HG03135 (cell line): ENCODE data around the gene EIF4G1.
"Not testable (repeated sequence)": the region's sequence is repeated elsewhere in the genome, so short reads cannot be mapped to it uniquely, and the experiment has no call there.

ENCODE experiments used
- ATAC-seq: cut with Tn5 transposase; IDR thresholded peaks from one replicate; pipeline ENCODE4 v1.9.1; 2021; ENCODE audit warnings: mild to moderate bottlenecking, moderate library complexity; ENCODE audit not compliant: unreplicated experiment

Gene EIF4G1, protein sequence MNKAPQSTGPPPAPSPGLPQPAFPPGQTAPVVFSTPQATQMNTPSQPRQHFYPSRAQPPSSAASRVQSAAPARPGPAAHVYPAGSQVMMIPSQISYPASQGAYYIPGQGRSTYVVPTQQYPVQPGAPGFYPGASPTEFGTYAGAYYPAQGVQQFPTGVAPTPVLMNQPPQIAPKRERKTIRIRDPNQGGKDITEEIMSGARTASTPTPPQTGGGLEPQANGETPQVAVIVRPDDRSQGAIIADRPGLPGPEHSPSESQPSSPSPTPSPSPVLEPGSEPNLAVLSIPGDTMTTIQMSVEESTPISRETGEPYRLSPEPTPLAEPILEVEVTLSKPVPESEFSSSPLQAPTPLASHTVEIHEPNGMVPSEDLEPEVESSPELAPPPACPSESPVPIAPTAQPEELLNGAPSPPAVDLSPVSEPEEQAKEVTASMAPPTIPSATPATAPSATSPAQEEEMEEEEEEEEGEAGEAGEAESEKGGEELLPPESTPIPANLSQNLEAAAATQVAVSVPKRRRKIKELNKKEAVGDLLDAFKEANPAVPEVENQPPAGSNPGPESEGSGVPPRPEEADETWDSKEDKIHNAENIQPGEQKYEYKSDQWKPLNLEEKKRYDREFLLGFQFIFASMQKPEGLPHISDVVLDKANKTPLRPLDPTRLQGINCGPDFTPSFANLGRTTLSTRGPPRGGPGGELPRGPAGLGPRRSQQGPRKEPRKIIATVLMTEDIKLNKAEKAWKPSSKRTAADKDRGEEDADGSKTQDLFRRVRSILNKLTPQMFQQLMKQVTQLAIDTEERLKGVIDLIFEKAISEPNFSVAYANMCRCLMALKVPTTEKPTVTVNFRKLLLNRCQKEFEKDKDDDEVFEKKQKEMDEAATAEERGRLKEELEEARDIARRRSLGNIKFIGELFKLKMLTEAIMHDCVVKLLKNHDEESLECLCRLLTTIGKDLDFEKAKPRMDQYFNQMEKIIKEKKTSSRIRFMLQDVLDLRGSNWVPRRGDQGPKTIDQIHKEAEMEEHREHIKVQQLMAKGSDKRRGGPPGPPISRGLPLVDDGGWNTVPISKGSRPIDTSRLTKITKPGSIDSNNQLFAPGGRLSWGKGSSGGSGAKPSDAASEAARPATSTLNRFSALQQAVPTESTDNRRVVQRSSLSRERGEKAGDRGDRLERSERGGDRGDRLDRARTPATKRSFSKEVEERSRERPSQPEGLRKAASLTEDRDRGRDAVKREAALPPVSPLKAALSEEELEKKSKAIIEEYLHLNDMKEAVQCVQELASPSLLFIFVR (N-terminal part only)

DNA sequence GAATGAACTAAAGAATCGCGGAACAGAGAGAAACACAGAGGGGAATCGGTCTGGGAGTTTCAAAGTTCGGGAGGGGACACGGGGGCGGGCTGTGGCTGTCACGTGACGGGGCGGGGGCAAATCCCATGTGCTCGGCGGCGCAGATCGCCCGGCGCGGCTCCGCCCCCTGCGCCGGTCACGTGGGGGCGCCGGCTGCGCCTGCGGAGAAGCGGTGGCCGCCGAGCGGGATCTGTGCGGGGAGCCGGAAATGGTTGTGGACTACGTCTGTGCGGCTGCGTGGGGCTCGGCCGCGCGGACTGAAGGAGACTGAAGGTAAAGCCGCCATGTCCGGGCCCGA is at the start of gene EIF4G1:
TSS of gene EIF4G1 (plus strand) at position 244 of the 337 bp plus-strand sequence. CDS start 1,191 bp downstream, outside the sequence.
- ATAC-seq: peak; percentile 84

DNA sequence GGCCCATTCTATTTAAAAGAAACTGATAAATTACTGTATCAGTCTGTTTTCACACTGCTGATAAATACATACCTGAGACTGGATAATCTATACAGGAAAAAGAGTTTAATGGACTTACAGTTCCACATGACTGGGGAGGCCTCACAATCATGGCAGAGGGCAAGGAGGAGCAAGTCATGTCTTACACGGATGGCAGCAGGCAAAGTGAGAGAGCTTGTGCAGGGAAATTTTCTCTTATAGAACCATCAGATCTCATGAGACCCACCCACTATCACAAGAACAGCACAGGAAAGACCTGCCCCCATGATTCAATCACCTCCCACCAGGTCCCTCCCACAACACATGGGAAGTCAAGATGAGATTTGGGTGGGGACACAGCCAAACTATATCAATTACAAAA is 47.2 kb upstream of the EIF4G1 start:
- not testable (repeated sequence) for ATAC-seq

DNA sequence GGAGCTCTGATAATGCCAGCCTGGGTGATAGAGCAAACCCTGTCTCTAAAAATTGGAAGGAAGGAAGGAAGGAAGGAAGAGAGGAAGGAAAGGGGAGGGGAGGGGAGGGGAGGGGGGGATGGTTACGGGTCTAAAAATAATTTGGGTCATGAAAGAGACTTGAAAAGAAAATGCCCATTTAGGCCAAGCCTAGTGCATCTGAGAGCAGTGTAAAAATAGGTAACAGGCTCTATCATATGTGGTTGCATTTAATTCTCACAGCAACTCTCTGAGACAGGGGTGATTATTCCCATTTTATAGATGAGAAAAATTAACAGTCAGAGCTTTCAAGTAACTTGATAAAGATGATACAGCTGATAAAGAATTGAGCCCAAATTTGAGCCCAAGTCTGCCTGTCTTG is 42.1 kb upstream of the EIF4G1 start:
- ATAC-seq: no peak

DNA sequence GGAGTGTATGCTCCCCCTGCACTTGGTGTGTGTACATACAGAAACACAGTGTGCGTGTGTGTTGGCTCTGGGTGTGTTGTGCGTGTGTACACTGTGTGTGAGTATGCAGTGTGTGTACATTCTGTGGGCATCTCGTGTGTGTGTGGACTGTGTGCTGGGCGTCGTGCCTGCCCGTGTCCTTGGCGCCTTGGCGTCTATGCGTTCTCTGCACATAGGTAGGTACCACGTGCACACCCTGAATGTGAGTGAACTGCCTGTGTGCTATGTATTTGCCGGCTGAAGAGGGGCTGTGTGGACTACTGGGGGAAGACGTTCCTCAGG is 39.1 kb upstream of the EIF4G1 start:
- ATAC-seq: no peak

DNA sequence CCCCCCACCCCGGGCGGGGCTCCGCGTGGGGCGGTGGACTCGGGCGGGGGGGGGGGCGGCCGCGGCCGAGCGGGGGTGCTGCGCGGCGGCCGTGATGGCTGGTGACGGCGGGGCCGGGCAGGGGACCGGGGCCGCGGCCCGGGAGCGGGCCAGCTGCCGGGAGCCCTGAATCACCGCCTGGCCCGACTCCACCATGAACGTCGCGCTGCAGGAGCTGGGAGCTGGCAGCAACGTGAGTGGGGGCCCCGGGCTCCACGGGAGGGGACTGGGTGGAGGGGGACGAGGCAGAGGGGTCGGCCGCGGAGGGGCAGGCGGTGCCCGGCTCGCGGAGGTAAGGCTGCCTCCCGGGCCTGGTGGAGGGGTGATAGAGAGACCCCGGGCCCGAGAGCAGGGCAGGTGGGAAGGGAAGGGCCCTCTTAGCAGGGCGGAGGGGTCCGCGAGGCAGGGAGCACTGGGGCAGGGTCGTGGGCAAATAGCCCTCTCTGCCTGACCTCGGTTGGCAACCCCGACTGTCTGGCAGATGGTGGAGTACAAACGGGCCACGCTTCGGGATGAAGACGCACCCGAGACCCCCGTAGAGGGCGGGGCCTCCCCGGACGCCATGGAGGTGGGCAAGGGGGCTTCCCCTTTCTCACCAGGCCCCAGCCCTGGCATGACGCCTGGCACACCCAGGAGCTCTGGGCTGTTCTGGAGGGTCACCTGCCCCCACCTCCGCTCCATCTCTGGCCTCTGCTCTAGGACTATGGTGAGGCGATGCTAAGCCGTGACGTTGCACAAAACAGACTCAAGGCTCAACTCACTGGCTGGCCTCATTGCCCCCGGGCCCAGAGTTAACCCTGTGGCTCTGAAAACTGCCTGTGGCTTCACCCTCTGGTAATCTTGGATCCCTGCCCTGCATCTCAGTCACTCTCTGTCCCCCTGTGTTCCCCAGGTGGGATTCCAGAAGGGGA is 38.2 kb upstream of the EIF4G1 start, which contains the start of gene ECE2:
TSS of gene ECE2 (plus strand) at position 62 of the 950 bp plus-strand sequence. CDS start at position 194, 132 bp downstream.
- ATAC-seq: no peak

DNA sequence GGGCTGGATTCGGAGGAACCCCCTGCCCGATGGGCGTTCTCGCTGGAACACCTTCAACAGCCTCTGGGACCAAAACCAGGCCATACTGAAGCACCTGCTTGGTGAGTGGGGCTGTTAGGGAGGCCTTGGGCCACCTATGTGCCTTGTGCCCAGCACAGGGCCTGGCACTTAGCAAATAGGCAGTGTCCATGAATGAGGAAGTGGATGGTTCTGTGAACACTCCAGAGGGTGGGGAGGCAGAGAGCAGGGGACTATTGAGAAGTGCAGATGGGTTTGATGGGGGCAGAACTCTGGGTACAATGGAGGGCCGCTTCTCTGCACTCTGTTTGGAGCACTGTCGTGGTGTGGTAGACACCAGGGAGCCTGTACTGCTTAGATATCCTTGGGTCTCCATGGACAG is 37.0 kb upstream of the EIF4G1 start:
- no peak for ATAC-seq

DNA sequence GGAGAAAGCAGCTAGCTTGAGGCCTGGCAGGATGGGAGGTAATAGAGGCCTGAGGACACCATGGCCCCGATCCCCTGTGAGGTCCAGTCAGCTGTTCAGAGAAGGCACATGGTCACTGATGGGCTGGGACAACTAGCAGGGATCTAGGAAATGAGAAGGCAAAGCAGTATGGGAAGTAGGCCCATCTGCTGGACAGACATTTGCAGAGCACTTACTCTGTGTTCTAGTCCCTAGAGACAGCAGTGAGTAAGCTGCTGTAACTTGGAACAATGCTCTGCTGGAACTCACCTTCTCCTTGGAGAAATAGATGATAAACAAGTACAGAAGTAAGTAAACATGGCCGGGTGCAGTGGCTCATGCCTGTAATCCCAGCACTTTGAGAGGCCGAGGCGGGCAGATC is 31.5 kb upstream of the EIF4G1 start:
- no peak for ATAC-seq

DNA sequence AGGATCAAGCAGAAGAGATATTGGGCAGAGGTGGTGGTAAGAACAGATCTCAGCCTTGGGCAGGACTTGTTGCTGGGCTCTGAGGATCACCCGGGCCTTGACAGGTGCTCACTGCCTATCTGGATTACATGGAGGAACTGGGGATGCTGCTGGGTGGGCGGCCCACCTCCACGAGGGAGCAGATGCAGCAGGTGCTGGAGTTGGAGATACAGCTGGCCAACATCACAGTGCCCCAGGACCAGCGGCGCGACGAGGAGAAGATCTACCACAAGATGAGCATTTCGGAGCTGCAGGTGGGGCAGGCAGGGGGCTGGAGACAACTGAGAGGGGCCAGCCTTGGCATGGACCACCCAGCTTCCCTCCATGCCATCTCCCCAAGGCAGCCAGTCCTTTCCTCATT is 30.7 kb upstream of the EIF4G1 start:
- ATAC-seq: no peak

DNA sequence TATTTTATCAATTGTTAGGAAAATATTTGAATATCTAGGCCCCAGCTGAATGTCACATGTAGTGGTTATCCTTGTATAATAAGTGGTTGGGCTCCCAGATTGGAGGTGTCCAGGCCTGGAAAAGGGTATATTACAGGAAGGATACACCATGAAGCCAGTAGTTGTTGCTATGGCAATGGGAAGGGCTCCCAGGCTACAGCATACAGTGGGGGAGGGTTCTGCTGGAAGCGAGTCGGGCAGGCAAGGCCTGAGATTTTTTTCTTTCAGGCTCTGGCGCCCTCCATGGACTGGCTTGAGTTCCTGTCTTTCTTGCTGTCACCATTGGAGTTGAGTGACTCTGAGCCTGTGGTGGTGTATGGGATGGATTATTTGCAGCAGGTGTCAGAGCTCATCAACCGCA is 29.7 kb upstream of the EIF4G1 start:
- ATAC-seq: no peak

DNA sequence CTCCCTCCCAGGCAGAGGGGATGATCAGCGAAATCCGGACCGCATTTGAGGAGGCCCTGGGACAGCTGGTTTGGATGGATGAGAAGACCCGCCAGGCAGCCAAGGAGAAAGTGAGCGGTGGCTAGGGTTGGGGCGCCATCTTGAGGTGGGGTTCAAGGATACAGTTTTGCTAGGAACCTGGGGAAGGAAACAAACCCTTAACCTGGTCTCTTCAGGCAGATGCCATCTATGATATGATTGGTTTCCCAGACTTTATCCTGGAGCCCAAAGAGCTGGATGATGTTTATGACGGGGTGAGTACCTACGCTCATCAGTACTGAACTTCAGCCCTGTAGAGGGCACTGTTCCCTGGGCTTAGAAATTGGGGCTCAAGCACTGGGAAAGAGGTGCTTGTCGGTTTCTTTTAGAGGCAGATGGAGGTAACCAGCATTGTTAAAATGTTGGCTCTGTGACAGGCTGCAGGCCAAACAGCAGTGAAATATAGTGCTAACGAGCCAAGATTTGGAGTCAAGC is 24.9 kb upstream of the EIF4G1 start:
- no peak for ATAC-seq

DNA sequence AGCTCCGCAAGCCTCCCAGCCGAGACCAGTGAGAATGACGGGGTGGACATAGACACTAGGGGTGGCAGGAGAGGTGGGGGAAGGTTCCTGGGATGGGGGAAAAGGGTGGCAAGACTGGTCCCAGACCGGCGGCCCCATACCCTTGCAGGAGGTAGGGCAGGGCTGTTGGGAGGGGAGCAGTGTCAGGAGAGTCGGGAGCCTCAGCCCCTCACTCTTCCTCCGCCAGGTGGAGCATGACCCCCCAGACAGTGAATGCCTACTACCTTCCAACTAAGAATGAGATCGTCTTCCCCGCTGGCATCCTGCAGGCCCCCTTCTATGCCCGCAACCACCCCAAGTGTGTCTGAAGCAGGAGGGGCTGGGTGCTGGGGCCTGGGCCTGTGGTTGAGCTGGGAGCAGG is 24.1 kb upstream of the EIF4G1 start:
- ATAC-seq: no peak

DNA sequence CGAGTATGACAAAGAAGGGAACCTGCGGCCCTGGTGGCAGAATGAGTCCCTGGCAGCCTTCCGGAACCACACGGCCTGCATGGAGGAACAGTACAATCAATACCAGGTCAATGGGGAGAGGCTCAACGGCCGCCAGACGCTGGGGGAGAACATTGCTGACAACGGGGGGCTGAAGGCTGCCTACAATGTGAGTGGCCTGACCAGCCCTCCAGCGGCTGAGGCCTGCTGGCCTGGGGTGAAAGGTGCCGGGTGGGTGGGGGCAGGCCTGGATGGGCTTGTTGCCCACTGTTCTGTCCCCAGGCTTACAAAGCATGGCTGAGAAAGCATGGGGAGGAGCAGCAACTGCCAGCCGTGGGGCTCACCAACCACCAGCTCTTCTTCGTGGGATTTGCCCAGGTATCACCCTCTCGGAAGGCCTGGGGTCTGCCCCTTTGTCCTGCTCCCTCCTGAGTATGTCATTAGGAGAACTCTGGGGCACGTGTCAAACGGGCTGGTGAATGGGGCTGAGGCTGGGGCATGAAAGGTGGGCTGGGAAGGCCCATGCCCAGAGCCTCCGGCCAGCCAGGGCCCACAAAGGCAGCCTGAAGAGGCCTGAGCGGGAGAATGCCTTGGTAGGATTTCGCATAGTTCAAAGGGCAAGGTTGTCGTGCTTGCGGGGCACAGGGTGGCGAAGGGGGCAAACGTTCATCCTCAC is 23.2 kb upstream of the EIF4G1 start:
- ATAC-seq: no peak

DNA sequence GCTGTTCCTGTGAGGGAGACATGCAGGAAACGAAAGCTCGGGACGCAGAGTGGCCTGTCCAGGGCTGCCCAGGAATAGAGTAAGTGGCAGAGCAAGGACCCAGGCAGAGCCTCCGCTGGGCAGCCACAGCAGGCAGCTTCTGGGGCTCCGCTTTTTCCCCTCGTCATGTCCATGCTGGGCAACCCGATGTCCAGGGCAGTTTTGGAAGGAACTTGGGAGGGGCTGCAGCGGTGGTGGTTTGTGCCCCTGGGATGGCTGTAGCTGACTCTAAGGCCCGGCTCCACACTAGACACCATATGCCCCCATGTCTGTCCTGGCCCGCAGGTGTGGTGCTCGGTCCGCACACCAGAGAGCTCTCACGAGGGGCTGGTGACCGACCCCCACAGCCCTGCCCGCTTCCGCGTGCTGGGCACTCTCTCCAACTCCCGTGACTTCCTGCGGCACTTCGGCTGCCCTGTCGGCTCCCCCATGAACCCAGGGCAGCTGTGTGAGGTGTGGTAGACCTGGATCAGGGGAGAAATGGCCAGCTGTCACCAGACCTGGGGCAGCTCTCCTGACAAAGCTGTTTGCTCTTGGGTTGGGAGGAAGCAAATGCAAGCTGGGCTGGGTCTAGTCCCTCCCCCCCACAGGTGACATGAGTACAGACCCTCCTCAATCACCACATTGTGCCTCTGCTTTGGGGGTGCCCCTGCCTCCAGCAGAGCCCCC is 22.5 kb upstream of the EIF4G1 start:
- no peak for ATAC-seq

DNA sequence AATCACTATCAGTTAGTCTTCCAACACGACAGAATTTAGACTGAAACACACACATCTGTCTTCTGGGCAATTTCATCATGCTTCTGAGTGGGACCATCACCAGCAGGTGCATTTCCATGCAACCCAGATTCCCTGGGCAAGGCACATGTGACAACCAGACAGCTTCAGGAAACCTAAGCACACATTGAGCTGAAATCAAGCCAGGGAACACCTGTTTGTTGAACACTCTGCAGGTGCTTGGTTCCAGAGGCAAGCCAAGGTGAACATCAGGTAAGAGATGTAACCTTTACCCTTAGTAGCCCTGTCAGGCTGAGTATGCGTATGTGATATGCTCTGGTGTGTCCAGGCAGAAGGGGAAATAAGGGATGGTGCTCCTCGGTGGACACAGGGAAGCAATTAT is 18.6 kb upstream of the EIF4G1 start:
- ATAC-seq: no peak

DNA sequence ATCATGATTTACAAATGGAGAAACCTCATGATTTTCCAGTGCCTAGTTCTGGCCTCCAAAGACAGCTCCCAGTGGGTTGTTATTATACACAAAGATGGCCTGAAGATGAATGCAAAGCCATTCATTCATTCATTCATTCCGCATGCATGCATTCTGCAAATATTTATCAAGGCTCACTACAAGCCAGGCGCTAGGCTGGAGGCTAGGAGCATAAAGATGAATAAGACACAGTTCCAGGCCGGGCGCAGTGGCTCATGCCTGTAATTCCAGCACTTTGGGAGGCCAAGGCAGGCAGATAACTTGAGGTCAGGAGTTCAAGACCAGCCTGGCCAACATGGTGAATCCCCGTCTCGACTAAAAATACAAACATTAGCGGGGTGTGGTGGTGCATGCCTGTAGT is 17.8 kb upstream of the EIF4G1 start:
- no peak for ATAC-seq

DNA sequence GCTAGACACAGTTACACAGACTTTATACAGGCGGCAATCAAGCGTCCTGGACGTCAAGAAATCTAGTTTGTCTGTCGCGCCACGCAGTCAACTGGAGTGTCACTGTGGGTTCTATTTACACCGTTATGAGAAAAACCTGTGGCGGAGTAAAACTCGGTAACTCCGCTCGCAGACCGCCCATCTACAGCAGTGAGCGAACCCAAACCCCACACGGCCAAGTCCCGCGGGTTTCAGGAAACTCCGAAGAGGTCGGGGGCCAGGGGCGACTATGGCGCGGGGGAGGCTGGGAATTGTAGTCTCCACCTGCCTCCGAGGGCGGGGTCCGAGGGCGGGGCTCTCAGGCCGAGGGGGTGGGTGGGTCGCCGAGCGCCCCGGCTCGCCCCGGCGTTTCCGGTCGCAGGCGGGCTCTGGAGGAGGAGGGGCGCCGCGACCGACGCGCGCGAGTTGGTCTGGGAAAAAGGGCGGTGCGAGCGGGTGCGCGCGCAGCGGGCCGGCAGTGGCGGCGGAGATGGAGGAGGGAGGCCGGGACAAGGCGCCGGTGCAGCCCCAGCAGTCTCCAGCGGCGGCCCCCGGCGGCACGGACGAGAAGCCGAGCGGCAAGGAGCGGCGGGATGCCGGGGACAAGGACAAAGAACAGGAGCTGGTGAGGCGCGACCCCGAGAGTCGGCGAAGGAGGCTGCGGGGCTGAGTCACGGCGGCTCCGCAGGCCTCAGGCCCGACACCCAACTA is 15.5 kb upstream of the EIF4G1 start, which contains the start of gene PSMD2:
TSS of gene PSMD2 (plus strand) at position 483 of the 729 bp plus-strand sequence. CDS start at position 509, 26 bp downstream.
- ATAC-seq: peak; percentile 92

DNA sequence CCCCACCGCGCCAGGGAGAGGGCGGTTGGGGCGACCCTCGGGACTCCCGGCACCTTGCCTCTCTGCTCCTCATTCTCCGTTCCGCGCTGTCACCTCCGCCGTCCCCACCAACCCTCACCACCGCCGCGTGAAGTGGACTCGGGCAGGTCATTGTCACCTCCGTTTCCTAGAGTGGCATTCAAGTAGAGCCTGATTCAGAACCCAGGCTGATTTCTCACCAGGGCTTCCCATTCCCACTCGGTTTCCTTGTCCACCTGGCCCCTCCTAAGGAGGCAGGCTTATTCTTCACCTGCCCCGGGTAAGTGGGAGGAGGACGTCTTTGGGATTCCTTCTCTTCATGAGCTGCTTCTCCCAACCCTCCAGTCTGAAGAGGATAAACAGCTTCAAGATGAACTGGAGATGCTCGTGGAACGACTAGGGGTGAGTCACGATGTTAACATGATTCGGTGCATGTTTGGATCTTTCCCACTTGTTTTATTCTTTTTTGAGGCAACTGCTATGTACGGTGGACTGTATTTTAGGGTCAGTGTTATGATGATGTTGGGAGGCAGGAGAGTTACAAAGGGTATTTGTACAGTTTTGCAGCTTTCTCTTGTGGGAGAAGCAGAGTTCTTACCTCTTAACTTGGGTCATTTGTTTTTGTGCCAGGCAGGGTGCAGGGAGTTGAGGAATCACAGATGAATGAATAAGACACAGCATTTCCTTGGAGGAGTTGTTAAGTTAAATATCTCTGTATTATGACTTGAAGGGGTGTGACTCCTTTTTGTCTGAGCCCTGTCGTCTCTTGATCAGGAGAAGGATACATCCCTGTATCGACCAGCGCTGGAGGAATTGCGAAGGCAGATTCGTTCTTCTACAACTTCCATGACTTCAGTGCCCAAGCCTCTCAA is 14.7 kb upstream of the EIF4G1 start:
- no peak for ATAC-seq
